ENCODE measurements around the gene ALAS2.

GRCh38 chrX:54999717-55000598, 30.8 kb downstream of the ALAS2 start, which contains the start of gene APEX2:
- TF ChIP-seq POLR2A (IDR thresholded peaks at IDR 0.05): no peak
- TF ChIP-seq, protein P1, sequence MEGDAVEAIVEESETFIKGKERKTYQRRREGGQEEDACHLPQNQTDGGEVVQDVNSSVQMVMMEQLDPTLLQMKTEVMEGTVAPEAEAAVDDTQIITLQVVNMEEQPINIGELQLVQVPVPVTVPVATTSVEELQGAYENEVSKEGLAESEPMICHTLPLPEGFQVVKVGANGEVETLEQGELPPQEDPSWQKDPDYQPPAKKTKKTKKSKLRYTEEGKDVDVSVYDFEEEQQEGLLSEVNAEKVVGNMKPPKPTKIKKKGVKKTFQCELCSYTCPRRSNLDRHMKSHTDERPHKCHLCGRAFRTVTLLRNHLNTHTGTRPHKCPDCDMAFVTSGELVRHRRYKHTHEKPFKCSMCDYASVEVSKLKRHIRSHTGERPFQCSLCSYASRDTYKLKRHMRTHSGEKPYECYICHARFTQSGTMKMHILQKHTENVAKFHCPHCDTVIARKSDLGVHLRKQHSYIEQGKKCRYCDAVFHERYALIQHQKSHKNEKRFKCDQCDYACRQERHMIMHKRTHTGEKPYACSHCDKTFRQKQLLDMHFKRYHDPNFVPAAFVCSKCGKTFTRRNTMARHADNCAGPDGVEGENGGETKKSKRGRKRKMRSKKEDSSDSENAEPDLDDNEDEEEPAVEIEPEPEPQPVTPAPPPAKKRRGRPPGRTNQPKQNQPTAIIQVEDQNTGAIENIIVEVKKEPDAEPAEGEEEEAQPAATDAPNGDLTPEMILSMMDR (IDR thresholded peaks at IDR 0.05): no peak

Measured in lower leg skin (tissue), 3 donors.